ENCODE data around the gene EIF3A.
A peak's percentile ranks its signal among the peaks of the same experiment; 100 is the strongest.
"Not testable (repeated sequence)": the region's sequence is repeated elsewhere in the genome, so short reads cannot be mapped to it uniquely, and the experiment has no call there.

EIF3A gene

DNA sequence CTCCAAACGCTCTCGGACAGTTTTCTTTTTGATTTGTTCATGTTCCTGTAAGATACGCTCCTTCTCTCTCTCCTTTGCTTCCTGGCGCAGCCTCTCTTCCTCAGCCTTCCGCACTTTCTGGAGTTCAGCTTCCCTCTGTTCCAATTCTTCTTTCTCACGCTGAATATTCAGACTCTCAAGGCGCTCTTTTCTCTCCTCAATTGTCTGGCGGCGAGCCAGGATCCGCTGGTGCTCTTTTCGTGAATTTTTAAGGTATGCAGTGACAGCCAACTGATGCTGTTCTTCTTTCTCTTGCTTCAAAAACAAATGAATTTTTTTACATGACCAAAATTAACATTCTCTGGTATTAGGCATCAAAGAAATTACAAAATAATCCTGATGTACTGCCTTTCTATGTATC, 22.6 kb downstream of the EIF3A start:
- H3K4me3 ChIP-seq (ENCODE audit: low read depth, low read length): no peak overlapping the region
- no peak for DNase-seq (ENCODE audit: low read depth)

DNA sequence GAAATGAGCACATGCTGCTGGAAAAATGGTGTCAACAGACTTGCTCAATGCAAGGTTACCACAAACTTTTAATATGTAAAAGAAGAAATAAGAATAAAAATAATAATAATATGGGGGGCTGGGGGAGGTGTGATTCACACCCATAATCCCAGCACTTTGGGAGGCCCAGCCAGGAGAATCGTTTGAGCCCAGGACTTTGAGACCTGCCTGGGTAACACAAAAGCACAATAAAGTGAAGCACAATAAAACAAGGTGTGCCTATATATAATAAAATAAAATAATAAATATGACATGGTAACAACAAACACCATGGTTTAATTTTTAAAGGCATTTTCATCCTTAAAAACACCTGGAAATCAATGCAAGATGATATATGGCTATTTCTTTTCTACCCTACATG, 25.1 kb downstream of the EIF3A start:
- DNase-seq (ENCODE audit: low read depth): no peak
- H3K4me3 ChIP-seq (ENCODE audit: low read depth, low read length): no peak overlapping the region

DNA sequence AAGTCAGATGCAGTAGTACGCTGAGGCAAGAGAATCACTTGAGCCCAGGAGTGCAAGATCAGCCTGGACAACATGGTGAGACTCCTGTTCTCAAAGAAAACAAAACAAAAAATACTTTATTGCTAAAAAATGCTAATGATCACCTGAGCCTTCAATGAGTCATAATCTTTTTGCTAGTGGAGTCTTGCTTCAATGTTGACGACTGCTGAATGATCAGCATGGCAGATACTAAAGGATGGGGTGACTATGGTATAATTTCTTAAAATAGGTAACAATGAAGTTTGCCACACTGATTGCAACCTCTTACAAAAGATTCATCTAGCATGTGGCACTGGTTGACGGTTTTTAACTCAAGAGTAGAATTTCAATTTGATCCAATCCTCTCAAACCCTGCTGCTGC, 28.8 kb downstream of the EIF3A start:
- DNase-seq (ENCODE audit: low read depth): no peak
- no peak overlapping the region for H3K4me3 ChIP-seq (ENCODE audit: low read depth, low read length)

DNA sequence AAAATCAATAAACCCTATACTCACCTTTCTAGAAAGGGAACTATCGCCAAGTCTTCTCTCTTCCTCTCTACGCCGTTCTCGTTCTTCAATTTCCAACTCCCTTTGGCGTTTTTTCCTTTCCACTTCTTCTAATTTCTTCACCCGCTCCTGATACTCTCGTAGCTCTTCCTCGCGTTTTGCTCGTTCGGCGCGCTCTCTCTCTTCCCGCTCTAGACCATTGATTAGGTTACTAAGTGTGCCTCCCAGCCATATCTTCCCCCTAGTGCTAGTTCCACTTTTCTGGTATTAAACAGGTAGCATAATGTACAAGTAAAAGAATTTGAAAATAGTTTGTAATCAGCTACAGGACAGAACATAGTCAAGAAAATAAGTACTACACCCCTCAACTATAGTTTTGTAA, 30.8 kb downstream of the EIF3A start:
- DNase-seq (ENCODE audit: low read depth): no peak
- H3K4me3 ChIP-seq (ENCODE audit: low read depth, low read length): no peak overlapping the region

DNA sequence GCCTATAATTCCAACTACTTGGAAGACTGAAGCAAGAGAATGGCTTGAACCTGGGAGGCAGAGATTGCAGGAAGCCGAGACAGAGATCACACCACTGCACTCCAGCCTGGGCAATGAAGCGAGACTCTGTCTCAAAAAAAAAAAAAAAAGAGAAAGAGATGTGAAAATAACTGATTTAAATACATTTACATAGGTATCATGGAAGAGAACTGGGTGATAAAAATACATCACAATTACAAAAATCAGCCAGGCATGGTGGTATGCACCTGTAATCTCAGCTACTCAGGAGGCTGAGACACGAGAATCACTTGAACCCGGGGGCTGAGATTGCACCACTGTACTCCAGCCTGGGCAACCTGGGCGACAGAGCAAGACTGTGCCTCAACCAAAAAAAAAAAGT, 31.3 kb downstream of the EIF3A start:
- no peak for DNase-seq (ENCODE audit: low read depth)
- no peak overlapping the region for H3K4me3 ChIP-seq (ENCODE audit: low read depth, low read length)

DNA sequence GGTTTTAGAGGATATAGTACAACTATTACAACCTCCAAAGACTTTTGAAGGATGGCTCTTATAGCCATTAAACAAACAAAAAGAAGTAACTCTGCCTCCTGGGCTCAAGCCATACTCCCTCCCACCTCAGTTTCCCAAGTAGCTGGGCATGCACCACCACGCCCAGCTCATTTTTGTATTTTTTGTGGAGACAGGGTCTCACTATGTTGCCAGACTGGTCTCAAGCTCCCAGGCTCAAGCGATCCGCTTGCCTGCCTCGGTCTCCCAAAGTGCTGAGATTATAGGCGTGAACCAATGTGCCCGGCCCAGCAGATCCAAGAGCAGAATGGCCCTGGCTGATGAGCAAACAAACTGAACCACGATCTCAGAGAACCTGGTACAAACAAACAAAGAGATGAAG, 35.1 kb downstream of the EIF3A start:
- no peak for DNase-seq (ENCODE audit: low read depth)
- H3K4me3 ChIP-seq (ENCODE audit: low read depth, low read length): no peak overlapping the region

DNA sequence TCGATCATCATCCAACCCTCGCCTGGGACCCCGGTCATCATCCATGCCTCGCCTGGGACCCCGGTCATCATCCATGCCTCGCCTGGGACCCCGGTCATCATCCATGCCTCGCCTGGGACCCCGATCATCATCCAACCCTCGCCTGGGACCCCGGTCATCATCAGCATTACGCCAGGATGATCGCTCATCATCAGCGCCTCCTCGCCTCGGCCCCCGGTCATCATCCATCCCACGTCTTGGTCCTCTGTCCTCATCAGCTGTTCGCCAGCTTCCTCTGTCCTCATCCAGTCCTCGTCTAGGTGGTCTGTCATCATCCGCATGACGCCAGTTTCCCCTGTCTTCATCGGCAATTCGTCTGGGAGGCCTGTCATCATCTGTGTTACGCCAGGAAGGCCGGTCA, 38.4 kb downstream of the EIF3A start:
- no peak for DNase-seq (ENCODE audit: low read depth)
- no peak overlapping the region for H3K4me3 ChIP-seq (ENCODE audit: low read depth, low read length)

DNA sequence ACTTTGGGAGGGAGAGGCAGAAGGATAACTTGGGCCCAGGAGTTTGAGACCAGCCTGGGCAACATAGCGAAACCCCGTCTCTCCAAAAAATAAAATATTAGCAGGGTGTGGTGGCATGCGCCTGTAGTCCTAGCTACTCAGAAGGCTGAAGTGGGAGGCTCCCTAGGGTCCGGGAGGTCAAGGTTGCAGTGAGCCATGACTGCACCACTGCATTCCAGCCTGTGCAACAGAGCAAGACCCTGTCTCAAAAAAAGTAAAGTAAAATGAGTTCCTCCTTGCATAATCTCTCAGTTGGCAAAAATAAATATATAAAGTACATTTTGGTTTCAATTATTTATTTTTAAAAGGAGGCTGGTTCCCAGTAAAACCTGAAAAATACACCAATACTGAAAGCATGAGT, 39.3 kb downstream of the EIF3A start:
- no peak for DNase-seq (ENCODE audit: low read depth)
- no peak overlapping the region for H3K4me3 ChIP-seq (ENCODE audit: low read depth, low read length)

DNA sequence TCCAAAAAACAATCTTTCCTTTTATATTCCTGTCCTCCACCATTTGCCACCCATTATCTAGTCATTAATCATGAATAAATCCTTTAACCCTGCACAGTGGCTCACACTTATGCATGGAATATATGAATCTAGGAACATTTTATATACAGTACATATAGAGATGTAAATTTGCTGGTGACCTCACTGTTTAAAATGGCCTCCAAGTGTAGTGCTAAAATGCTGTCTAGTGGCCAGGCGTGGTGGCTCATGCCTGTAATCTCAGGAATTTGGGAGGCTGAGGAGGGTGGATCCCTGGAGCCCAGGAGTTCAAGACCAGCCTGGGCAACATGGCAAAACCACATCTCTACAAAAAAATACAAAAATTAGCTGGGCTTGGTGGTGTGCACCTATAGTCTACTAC, 41.5 kb downstream of the EIF3A start:
- no peak overlapping the region for H3K4me3 ChIP-seq (ENCODE audit: low read depth, low read length)
- DNase-seq (ENCODE audit: low read depth): no peak

DNA sequence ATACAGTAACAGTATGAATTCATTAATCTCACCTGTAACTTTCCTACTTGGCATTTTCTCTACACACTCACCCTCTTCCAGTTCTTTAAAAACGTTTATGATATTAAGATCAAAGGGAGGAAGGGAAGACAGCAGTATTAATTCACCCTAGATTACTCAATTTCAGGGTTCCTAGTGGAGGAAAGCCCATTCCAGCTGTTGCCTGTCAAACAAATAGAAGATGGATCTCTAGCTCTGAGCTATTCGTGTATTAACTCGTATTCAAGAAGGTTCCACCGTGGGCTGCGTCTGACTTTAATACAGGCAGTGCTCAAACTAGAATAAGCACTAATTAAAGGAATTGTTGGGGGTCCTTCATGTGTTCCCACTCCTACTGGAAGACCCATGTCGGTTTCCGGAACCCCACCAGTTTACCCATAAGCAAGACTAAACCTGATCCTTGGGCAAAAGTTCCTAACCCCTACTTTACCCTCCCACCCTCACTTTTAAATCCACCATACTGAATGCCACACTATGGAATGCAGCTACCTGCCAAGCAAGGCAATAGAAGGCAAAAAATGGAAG, 49.0 kb downstream of the EIF3A start:
- no peak for DNase-seq (ENCODE audit: low read depth)
- no peak overlapping the region for H3K4me3 ChIP-seq (ENCODE audit: low read depth, low read length)

DNA sequence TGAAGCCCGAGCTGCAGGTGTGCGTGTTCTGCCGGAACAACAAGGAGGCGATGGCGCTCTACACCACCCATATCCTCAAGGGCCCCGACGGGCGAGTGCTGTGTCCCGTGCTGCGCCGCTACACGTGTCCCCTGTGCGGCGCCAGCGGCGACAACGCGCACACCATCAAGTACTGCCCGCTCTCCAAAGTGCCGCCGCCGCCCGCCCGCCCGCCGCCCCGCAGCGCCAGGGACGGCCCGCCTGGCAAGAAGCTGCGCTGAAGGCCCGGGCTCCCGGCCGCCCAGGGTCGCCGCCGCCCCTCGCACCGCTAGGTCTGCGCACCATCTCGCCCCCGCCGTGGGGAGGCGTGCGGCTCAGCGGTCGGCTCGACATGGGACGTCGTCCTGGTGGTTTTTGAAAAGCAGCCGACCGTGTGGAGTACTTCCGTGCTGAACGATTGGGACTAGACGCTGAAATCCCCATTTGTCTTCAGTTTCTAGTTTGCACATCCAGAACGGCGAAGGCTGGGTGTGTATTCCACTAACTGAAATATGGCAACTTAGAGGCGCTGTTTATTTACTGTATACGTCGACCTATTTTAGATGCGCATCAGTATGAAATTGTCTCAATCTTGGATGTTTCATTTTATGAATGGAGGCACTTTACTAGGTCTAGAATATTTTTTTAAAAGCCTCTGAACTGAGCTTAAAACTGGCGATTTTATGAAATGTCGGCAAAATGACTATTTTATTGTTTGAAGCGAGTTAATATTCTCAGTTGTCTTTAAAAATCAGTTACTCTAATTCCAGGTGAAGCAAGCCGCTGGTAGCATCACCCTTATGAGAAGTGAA, 50.0 kb downstream of the EIF3A start:
- peak overlapping the region; percentile 51 for H3K4me3 ChIP-seq (ENCODE audit: low read depth, low read length)
- DNase-seq (ENCODE audit: low read depth): no peak

DNA sequence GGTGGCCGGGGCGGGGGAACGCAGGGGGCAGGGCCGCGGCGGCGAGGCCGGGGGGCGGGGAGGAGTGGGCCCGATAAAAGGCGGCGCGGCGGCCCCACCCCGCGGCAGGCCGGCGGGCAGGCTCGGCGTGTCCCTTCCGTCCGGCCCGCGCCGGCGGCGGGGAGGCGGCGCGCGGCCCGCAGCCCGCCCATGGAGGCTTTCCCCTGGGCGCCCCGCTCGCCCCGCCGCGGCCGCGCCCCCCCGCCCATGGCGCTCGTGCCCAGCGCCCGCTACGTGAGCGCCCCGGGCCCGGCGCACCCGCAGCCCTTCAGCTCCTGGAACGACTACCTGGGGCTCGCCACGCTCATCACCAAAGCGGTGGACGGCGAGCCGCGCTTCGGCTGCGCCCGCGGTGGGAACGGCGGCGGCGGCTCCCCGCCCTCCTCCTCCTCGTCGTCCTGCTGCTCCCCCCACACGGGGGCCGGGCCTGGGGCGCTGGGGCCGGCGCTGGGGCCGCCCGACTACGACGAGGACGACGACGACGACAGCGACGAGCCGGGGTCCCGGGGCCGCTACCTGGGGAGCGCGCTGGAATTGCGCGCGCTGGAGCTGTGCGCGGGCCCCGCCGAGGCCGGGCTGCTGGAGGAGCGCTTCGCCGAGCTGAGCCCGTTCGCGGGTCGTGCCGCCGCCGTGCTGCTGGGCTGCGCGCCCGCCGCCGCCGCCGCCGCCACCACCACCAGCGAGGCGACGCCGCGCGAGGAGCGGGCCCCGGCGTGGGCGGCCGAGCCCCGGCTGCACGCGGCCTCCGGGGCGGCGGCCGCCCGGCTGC, 50.8 kb downstream of the EIF3A start, which contains the start of gene NANOS1:
NANOS1 (plus strand) TSS at position 102 of the 808 bp plus-strand sequence; CDS start at position 190, 88 bp downstream.
- H3K4me3 ChIP-seq (ENCODE audit: low read depth, low read length): peak within 1 kb of the TSS; percentile 51
- no peak for DNase-seq (ENCODE audit: low read depth)

DNA sequence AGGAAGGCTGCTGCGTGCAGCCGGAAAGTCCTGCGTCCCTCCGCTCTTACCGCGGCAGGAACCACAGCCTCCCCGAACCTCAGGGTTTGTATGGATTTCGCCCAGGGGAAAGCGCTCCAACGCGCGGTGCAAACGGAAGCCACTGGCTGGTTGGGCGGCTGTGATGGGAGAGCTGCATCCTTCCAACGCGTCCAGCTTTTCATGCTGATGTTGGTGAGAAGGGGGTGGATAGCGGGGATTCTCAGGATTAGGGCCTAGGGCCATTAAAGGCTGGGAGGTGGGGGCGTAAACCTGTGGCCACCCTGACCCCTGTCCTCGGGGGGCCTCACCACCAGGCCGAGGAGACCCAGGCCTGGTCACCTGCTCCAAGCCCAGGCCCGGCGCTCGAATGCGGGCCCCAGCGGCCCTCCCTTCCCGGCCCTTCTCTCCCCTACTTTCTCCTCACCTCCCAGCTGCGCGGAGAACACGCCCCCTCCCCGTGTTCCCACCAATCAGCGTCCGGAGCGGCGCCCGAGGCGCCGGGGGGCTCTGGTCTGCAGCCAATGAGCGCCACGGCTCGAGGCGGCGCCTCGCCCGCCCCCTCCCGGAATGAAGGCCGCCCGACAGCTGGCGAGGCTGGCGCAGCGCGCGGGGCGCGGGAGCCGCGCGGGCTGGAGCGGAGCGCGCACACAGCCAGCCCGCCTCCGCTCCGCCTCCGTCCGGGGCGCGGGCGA, 51.6 kb downstream of the EIF3A start:
- no peak for DNase-seq (ENCODE audit: low read depth)
- peak overlapping the region; percentile 36 for H3K4me3 ChIP-seq (ENCODE audit: low read depth, low read length)

DNA sequence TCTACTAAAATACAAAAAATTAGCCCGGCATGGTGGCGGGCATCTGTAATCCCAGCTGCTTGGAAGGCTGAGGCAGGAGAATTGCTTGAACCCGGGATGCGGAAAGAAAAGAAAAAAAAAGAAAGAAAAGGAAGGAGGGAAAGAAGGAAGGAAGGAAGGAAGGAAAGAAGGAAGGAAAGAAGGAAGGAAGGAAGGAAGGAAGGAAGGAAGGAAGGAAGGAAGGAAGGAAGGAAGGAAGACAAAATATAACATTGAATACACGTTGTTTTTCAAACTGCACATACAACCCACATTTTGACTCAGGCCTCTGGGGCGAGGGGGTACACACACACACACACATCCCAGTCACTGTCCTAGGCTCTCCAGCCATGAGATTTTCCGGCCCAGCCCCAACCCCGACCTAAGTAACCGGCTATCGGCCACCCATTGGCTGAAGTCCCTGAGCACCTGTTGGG, 52.1 kb downstream of the EIF3A start:
- not testable (repeated sequence) for H3K4me3 ChIP-seq (ENCODE audit: low read depth, low read length); DNase-seq (ENCODE audit: low read depth)

DNA sequence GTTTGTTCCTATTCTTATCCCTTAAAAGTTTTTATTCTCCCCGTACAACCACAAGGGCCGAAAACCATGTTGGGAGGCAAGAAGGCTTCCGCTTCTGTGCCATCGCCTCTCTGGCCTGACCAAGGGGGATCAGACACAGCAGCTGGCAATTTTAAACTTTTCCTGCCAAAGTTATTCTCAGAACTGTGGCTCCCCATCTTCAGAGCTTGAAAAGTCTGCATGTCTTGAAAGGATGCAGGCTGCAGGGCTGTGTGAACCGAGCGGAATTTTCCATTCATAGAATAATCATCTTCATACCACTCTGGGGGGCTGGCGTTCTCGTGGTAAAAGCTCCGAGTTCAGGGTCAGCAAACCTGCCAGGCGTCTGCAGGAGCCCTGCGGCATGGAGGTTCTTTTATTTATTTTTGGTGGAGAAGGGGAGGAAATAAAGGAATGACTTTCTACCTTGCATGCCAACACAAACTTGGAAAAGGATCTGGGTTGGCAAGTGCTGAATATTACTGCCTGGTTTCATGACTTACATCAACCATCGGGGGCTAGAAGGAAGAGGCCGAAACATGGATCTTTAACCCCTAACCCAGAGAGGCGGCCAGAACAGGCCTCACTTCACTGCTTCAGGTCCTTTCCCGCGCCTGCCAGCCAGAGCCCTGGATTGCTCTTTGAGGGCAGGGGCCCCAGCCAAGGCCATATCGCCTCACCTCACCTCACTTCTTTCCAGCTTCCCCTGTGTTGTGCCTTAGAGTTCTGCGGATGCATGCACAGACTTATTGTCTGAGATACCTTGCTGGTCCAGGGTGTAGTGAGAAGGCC, 54.1 kb downstream of the EIF3A start:
- no peak overlapping the region for H3K4me3 ChIP-seq (ENCODE audit: low read depth, low read length)
- no peak for DNase-seq (ENCODE audit: low read depth)

DNA sequence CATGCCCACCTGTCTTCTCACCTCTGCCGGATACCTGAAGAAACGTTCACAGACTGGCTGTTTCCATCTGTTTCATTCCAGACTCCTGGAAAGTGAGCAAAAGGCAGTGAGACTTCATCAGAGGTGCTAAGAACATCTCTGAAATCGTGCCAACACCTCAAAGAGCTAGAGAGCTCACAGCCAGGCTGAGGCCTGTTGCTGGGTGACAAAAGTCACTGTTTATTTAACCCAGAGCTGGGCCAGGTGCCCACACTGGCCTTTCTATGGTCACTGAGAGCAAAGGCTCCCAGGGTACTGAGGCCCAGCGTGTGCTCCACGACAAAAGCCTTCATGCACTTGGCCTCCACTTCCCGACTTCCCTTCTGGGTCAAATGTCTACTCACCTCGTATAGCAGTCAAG, 54.8 kb downstream of the EIF3A start:
- no peak overlapping the region for H3K4me3 ChIP-seq (ENCODE audit: low read depth, low read length)
- no peak for DNase-seq (ENCODE audit: low read depth)

DNA sequence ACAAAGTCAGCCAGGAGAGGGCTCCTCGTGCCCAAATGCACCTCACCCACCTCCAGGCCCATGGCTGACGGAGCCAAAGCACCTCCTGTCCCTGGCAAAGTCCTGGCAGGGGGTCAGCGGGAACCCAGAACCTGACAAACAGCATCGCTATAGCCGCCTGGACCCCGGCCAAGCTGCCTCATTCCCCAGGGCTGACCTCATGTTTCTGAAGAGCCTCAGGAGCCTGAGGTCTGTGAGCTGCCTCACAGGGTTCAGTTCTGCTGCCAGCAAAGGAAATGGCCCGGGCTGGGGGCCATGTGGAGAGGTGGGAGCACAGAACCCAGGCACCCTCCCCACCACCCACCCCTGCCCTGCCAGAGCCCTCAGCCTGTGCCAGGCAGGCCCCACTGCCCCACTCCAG, 55.3 kb downstream of the EIF3A start:
- no peak for DNase-seq (ENCODE audit: low read depth)
- H3K4me3 ChIP-seq (ENCODE audit: low read depth, low read length): no peak overlapping the region

DNA sequence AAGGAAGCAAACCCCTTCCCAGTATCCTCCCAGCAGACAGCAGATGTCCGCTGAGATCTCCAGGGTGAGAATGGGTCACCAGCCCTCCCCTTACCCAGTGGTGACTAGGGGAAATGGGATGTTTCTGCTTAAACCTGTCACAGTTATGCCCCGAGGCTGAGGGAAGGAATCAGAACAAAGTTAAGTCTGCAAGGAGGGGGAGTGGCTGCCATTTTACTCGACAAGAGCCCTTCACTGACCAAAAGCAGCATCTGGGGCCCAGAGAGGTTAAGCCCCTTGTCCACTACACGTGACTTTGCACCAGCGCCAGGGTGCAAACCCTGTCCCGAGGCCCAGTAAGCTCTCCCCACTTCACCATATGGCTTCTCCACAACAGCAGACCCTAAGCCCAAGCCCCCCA, 55.7 kb downstream of the EIF3A start:
- no peak overlapping the region for H3K4me3 ChIP-seq (ENCODE audit: low read depth, low read length)
- no peak for DNase-seq (ENCODE audit: low read depth)

DNA sequence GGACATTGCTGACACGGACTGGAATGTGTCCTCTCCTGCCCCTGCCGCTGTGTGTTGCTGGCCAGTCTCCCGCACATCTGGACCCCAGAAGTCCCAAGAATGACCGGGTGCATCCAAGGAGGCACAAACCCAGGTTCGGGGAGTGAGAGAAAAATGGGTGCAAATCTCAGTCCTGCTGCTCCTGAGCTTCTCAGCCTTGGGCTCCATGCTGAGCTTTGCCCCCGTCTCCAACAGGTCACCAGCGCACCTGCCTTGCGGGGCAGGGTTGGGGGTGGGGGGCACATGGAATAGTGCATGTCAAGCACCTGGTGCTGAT, 57.1 kb downstream of the EIF3A start:
- DNase-seq (ENCODE audit: low read depth): no peak
- no peak overlapping the region for H3K4me3 ChIP-seq (ENCODE audit: low read depth, low read length)

Data from skeletal muscle cell (primary cell).